ENCODE measurements around the gene LARGE1. TPM values are rescaled to one million over a fixed set of nuclear protein-coding genes. Genes with fewer than 3 reads are reported as not detected.

Gene LARGE1
- total and polyA plus RNA-seq, 2 of the 8 experiments (the other 6 are each of a cell fraction or from before 2014, with no cell fraction given), result 43.7 to 83.0 TPM

GRCh38 chr22:33518405-33518804 is 401.9 kb downstream of the LARGE1 start (continued):
- no peak for TF ChIP-seq CHD7 (IDR thresholded peaks at IDR 0.05; ENCODE audit: insufficient replicate concordance, low read length)
- TF ChIP-seq GTF2F1 (IDR thresholded peaks at IDR 0.05; ENCODE audit: borderline replicate concordance, low read depth, low read length), result no peak
- no peak for TF ChIP-seq SIRT6 (IDR thresholded peaks at IDR 0.05; ENCODE audit: low read length)
- no peak for TF ChIP-seq CBX8 (IDR thresholded peaks at IDR 0.05; ENCODE audit: borderline replicate concordance, low read depth, low read length)
- no peak for TF ChIP-seq CTBP2 (IDR thresholded peaks at IDR 0.05; ENCODE audit: borderline replicate concordance, insufficient read depth, insufficient read length, low read length)
- TF ChIP-seq MAX (IDR thresholded peaks at IDR 0.05), result no peak
- TF ChIP-seq PHF8 (conservative IDR thresholded peaks at IDR 0.05; ENCODE audit: low read depth, low read length), result no peak
- TF ChIP-seq E2F6 (IDR thresholded peaks at IDR 0.05), result no peak
- no peak for TF ChIP-seq CEBPB (IDR thresholded peaks at IDR 0.05; ENCODE audit: low read depth, low read length)
- no peak for TF ChIP-seq SP1 (IDR thresholded peaks at IDR 0.05; ENCODE audit: low read depth, low read length)
- TF ChIP-seq EZH2 (IDR thresholded peaks at IDR 0.05; ENCODE audit: low read depth, low read length, severe bottlenecking), result no peak
